ENCODE results near the gene DNAH1. TPM values are rescaled to one million over a fixed set of nuclear protein-coding genes. Genes with fewer than 3 reads are reported as not detected.

DNAH1 gene
- total RNA-seq, 1 donor from 2014 or later = 11.2 TPM

- TF ChIP-seq CTCF (IDR thresholded peaks at IDR 0.05) = no peak
- intact Hi-C loops (cut with DNase I) = no loop called here
- peaks cover 67% of the 10 kb centered on the region for H3K36me3 ChIP-seq
- peaks cover 25% of the 10 kb centered on the region for H3K4me1 ChIP-seq
- DNase-seq = peak; percentile 54
- H3K27me3 ChIP-seq = no peaks in the 10 kb centered on the region
- H3K27ac ChIP-seq = no peak overlapping the region
- no peak for ATAC-seq
- H3K4me3 ChIP-seq = no peak overlapping the region
- no peaks in the 10 kb centered on the region for H3K9me3 ChIP-seq
These were observed 90.8 kb downstream of the DNAH1 start for GRCh38 chr3:52406791-52407510.

DNA sequence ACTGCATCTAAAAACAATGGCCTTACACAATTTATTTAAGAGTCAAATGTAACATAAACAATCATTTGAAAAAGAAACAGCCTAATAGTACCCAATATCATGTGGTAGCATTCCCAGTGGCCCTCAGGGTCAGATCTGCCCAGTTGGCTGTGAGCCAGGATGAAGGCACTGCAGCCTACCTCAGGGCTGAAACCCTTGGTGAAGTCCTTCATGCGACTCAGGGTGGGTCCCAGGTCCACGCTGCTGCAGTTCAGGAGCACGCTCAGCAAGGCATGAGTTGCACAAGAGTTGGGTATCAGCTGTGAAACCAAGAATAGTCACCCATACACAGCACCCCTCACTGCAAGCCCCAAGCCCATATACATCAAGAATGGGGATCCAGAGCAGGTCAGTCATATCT lies 91.7 kb downstream of the DNAH1 start:
- Histone ChIP-seq H3K27ac (no peak overlapping the region), H3K27me3 (no peaks in the 10 kb centered on the region), H3K4me3 (no peak overlapping the region), H3K9me3 (no peaks in the 10 kb centered on the region), H3K4me1 (peaks cover 33% of the 10 kb centered on the region), H3K36me3 (peaks cover 59% of the 10 kb centered on the region)
- DNase-seq (peak; percentile 42), ATAC-seq (no peak)
- TF ChIP-seq CTCF (IDR thresholded peaks at IDR 0.05) = no peak
- intact Hi-C loops (cut with DNase I) = no loop called here

DNA sequence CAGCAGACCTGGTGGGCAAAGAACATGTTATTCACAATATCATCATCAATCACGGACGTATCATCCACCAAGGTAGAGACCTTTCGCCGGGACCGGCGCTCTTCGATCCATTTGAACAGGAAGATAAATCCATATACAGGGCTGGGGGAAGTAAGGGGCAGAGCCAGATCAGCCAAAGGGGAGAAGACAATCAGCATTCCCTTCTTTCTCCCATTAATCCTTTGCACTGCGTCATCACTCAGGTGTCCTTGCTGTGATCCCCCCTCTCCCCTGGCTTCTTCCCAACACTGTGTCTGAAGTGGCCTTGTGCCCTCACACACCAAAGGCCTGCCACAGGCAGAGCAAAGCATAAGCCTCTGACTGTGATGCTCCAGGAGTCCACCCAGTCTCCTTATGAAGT lies 92.3 kb downstream of the DNAH1 start:
- peak overlapping the region; percentile 98 for H3K4me3 ChIP-seq
- H3K4me1 ChIP-seq = peaks cover 34% of the 10 kb centered on the region
- peak; percentile 15 for DNase-seq
- H3K36me3 ChIP-seq = peaks cover 52% of the 10 kb centered on the region
- no peaks in the 10 kb centered on the region for H3K27me3 ChIP-seq
- peak overlapping the region; percentile 98 for H3K27ac ChIP-seq
- no peak for TF ChIP-seq CTCF (IDR thresholded peaks at IDR 0.05)
- intact Hi-C loops (cut with DNase I) = no loop called here
- ATAC-seq = no peak
- H3K9me3 ChIP-seq = no peaks in the 10 kb centered on the region

GRCh38 chr3:52415800-52416199 lies 99.7 kb downstream of the DNAH1 start:
- Histone ChIP-seq H3K4me3 (no peak overlapping the region), H3K27ac (no peak overlapping the region), H3K9me3 (no peaks in the 10 kb centered on the region), H3K27me3 (no peaks in the 10 kb centered on the region), H3K4me1 (peaks cover 16% of the 10 kb centered on the region), H3K36me3 (no peaks in the 10 kb centered on the region)
- intact Hi-C loops (cut with DNase I) = no loop called here
- DNase-seq = no peak
- peak; percentile 39 for ATAC-seq
- TF ChIP-seq CTCF (IDR thresholded peaks at IDR 0.05) = no peak

GRCh38 chr3:52420388-52420787 lies 104.3 kb downstream of the DNAH1 start:
- Histone ChIP-seq H3K4me1 (no peaks in the 10 kb centered on the region), H3K27ac (no peak overlapping the region), H3K4me3 (no peak overlapping the region), H3K27me3 (no peaks in the 10 kb centered on the region), H3K9me3 (no peaks in the 10 kb centered on the region), H3K36me3 (no peaks in the 10 kb centered on the region)
- TF ChIP-seq CTCF (IDR thresholded peaks at IDR 0.05) = no peak
- intact Hi-C loops (cut with DNase I) = no loop called here
- ATAC-seq (no peak), DNase-seq (no peak)

DNA sequence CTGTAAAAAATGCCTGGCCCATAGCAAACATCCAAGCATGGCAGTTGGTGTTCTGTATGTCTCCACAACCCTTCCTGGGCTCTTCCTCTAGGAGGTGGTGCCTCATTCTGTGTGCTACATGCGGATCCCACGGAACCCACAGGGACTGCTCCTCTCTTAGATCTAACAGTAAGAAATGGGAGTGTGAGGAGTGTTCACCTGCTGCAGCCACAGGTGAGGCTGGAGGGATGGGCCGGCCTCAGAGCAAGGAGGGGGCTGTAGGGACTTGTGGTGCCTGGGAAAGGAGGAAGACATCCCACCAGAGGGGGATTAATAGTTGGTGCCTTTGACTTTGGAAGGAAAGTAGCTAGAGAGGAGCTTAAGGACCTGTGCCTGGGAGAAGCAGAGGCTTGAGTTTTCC lies 106.5 kb downstream of the DNAH1 start:
- Histone ChIP-seq H3K4me1 (no peaks in the 10 kb centered on the region), H3K27ac (no peak overlapping the region), H3K4me3 (no peak overlapping the region), H3K9me3 (no peaks in the 10 kb centered on the region), H3K27me3 (no peaks in the 10 kb centered on the region), H3K36me3 (no peaks in the 10 kb centered on the region)
- peak; percentile 29 for DNase-seq
- no peak for TF ChIP-seq CTCF (IDR thresholded peaks at IDR 0.05)
- intact Hi-C loops (cut with DNase I) = no loop called here
- no peak for ATAC-seq
